K562 (cell line): Measurements from ENCODE around the gene S100A7A. TPM values are rescaled to one million over a fixed set of nuclear protein-coding genes. Genes with fewer than 3 reads are reported as not detected.
A peak's percentile ranks its signal among the peaks of the same experiment; 100 is the strongest.

ENCODE experiments used
- CCNT2 ChIP-seq: IDR thresholded peaks from 2 replicates; pipeline ENCODE4 v1.6.1; 2011; ENCODE audit warnings: borderline replicate concordance, low read depth, mild to moderate bottlenecking, moderate library complexity, mixed read lengths, low read length; ENCODE audit not compliant: insufficient read length; ENCODE audit errors: extremely low read depth
- DIDO1 ChIP-seq: fragments of 450-650 bp; IDR thresholded peaks from 2 replicates; pipeline ENCODE4 v1.6.1; 2016; ENCODE audit warnings: low read depth, missing biosample characterization, missing genetic modification characterization
- ESRRB ChIP-seq: fragments of 250-450 bp; sonication (Bioruptor Pico); IDR thresholded peaks from 2 replicates; pipeline ENCODE4 v1.5.0; 2020; ENCODE audit warnings: mild to moderate bottlenecking, moderate library complexity, borderline replicate concordance
- HBP1 ChIP-seq: fragments of 450-650 bp; formaldehyde crosslinking; IDR thresholded peaks from 2 replicates; pipeline ENCODE4 v1.4.0; 2022; ENCODE audit warnings: missing genetic modification characterization
- HNRNPUL1 ChIP-seq: fragments of 200-400 bp; formaldehyde crosslinking; IDR thresholded peaks from 2 replicates; pipeline ENCODE4 v1.6.1; 2017; ENCODE audit warnings: low read length
- JUN ChIP-seq, 2 experiments: sonication (generic) in 1 of 2; formaldehyde crosslinking in 1 of 2; IDR thresholded peaks; 2 replicates each; pipeline versions ENCODE4 v1.6.1 to v1.8.0; 2012 to 2022; ENCODE audit warnings: borderline replicate concordance in 2 of 2, mild to moderate bottlenecking in 2 of 2, improper control_type of control experiment in 1 of 2, low read depth in 1 of 2, low read length in 1 of 2, missing genetic modification reagents in 1 of 2
- MAZ ChIP-seq, 2 experiments: fragments of 450-650 bp in 1 of 2; sonication (generic) in 1 of 2; formaldehyde crosslinking; IDR thresholded peaks in 1 of 2; conservative IDR thresholded peaks in 1 of 2; 2 replicates each; pipeline versions ENCODE4 v1.4.0 to v1.5.0; 2020; ENCODE audit warnings: mild to moderate bottlenecking in 1 of 2, missing genetic modification reagents in 1 of 2
- NFRKB ChIP-seq: fragments of 450-650 bp; IDR thresholded peaks from 2 replicates; pipeline ENCODE4 v1.6.1; 2016; ENCODE audit warnings: low read depth
- SMAD4 ChIP-seq: fragments of 250-450 bp; sonication (Bioruptor Pico); conservative IDR thresholded peaks from 2 replicates; pipeline ENCODE4 v1.8.0; 2021; ENCODE audit warnings: inconsistent platforms, mild to moderate bottlenecking, moderate library complexity
- SMARCA5 ChIP-seq: fragments of 450-650 bp; IDR thresholded peaks from 2 replicates; pipeline ENCODE4 v1.6.1; 2016
- STAT5B ChIP-seq: fragments of 250-450 bp; sonication (Bioruptor Pico); IDR thresholded peaks from 2 replicates; pipeline ENCODE4 v1.8.0; 2021; ENCODE audit warnings: mild to moderate bottlenecking, inconsistent platforms
- ZBTB40 ChIP-seq, 2 experiments: fragments of 450-650 bp in 1 of 2; sonication (generic) in 1 of 2; formaldehyde crosslinking in 1 of 2; IDR thresholded peaks; 2 replicates each; pipeline versions ENCODE4 v1.7.1 to v1.9.0; 2016 to 2022; ENCODE audit warnings: inconsistent platforms in 1 of 2, mild to moderate bottlenecking in 1 of 2, missing genetic modification reagents in 1 of 2
- ZNF3 ChIP-seq: fragments of 250-450 bp; sonication (Bioruptor Pico); IDR thresholded peaks from 2 replicates; pipeline ENCODE4 v1.5.0; 2021; ENCODE audit warnings: mild to moderate bottlenecking, moderate library complexity
- ZNF830 ChIP-seq: fragments of 250-450 bp; sonication (Bioruptor Pico); IDR thresholded peaks from 2 replicates; pipeline ENCODE4 v1.5.0; 2021; ENCODE audit warnings: mild to moderate bottlenecking
- polyA plus RNA-seq, 8 experiments: library from polyadenylated mRNA; depleted of rRNA in 4 of 8; stranded (reverse) in 5 of 8; unstranded in 3 of 8; fragments of >200 nt; fragmentation: Nextera tagmentation in 2 of 8; fragmentation: Illumina TruSeq in 1 of 8; extraction: Ambion mirVana in 2 of 8; extraction: Trizol in 1 of 8; gene quantifications; 2 replicates each; pipeline versions ENCODE4 v1.2.1 to v1.2.3, GENCODE V29; 2011 to 2014; ENCODE audit warnings: inconsistent platforms in 1 of 8, missing spikeins in 1 of 8
- total RNA-seq, 7 experiments: library from RNA; depleted of rRNA in 6 of 7; stranded (reverse); fragments of >200 nt in 6 of 7; fragmentation: Illumina TruSeq in 2 of 7; extraction: Trizol in 2 of 7; gene quantifications; 2 replicates each; pipeline versions ENCODE4 v1.2.1 to v1.2.3, GENCODE V29; 2011 to 2021; ENCODE audit warnings: low replicate concordance in 1 of 7

S100A7A gene
- total and polyA plus RNA-seq, 9 of the 15 experiments (the other 6 are each of a cell fraction or from before 2014, with no cell fraction given) = not detected

- TF ChIP-seq ZBTB40 (IDR thresholded peaks at IDR 0.05) (no peak), ZBTB40 (CRISPR knock-in tag; IDR thresholded peaks at IDR 0.05) (peak; percentile 65), MAZ (CRISPR knock-in tag; conservative IDR thresholded peaks at IDR 0.05 in 1 of 2, IDR thresholded peaks at IDR 0.05 in 1 of 2) (peak in 1 of 2 experiments; percentile 68; a peak in 2 of 4 replicates), SMARCA5 (no peak), DIDO1 (no peak), ESRRB (CRISPR knock-in tag) (no peak), JUN (IDR thresholded peaks at IDR 0.05; ENCODE audit: borderline replicate concordance, low read depth, low read length) (peak; percentile 63; the same call in 1 of the 2 replicates), JUN (CRISPR knock-in tag; IDR thresholded peaks at IDR 0.05; ENCODE audit: borderline replicate concordance) (no peak), STAT5B (CRISPR knock-in tag) (no peak), HBP1 (no peak), ZNF3 (CRISPR knock-in tag) (no peak), NFRKB (no peak), ZNF830 (CRISPR knock-in tag) (no peak), SMAD4 (CRISPR knock-in tag) (0 out of 2 replicates have a peak, but pooled peaks have one; percentile 14), HNRNPUL1 (no peak), CCNT2 (no peak)
Observed at GRCh38 chr1:153404768-153405167, 11.6 kb upstream of the S100A7A start (continued).
